Measurements from ENCODE around the gene CSRP1.
"Not testable (repeated sequence)": the region's sequence is repeated elsewhere in the genome, so short reads cannot be mapped to it uniquely, and the experiment has no call there.

CSRP1 gene

DNA sequence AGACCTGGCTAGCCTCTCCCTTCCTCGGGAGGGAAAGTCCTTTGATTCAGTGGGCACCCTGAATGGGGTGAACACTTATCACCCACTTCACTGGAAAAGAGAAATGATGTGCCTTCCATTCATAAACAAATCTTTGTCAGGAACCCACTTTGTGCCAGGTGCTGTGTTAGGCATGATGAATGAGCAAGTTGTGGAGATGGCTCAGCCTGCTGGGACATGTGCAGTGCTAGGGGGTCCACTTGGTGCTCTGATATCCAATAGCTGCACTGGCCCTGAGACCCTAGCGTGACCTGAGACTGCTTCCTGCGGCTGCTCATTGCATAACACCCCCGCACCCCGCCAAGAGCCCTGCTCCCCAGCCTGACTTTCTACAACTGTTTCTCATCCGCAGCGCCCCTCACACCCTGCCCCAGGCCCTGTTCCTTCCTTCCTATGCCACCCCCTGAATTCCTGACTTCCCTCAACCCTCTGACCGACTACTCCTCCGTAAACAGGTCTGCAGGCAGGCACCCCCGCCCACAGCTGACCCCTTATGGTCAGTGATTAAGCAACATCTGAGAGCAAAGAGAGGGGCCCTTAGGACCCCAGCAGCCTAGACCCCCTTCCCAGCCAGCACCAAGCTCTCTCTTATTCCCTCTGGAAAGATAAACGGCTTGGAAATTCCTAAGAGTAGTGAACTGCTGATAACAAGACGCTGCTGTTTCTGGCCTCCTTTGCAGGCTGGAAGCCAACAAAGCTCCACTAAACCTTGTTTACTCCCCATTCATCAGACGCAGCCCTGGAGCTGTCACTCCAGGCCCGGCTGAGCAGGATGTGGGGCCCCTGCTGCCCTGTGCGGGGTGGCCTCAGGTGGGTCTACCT is 12.9 kb downstream of the CSRP1 start:
- no peak for DNase-seq

DNA sequence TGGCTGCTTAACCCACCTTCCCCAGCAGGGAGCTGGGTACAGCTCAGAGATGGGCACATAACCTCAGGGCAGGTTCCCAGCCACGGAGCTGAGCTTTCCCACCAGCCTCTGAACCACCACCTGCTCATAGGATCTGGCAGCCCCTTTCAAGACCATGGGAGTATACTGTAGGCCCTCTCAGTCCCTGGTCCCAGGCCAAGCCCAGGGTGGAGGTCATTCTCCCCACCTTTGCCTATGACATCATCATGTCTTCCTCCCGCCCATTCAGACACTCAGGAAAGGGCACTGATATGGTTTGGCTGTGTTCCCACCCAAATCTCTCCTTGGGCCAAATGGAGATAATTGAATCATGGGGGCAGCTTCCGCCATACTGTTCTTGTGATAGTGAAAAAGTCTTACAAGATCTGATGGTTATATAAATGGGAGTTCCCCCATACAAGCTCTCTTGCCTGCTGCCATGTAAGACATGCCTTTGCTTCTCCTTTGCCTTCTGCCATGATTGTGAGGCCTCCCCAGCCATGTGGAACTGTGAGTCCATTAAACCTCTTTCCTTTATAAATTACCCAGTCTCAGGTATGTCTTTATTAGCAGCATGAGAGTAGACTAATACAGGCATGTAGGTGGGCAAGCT is 13.8 kb downstream of the CSRP1 start:
- DNase-seq: not testable (repeated sequence)

DNA sequence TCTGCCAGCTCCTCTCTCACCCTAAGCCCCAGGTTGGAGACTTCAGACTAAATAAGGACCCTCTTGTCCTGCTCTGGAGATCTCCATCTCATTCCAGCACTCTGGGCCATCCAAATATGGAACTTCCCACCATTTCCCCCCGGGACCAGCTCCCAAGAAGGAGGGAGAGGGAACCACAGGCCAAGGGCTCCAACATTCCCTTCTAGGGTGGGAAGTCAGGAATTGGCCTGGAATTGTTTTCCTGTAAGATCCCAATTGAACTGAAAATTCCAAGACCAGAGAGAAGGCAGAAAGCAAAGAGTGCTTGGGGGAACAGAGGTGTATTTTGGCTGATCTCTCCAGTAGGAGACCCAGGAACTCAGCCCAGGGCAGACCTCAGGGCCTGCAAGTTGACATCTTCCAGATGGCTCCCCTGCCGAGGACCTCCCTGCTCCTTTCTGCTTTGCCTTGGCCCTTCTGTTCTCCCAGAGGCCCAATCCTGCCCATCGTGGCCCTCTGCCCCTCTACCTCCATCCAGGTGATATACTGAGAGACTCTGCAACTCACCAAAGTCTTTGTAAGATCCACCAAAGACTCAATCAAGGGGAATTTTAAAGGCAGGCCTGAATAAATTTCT is 14.9 kb downstream of the CSRP1 start:
- DNase-seq: no peak

DNA sequence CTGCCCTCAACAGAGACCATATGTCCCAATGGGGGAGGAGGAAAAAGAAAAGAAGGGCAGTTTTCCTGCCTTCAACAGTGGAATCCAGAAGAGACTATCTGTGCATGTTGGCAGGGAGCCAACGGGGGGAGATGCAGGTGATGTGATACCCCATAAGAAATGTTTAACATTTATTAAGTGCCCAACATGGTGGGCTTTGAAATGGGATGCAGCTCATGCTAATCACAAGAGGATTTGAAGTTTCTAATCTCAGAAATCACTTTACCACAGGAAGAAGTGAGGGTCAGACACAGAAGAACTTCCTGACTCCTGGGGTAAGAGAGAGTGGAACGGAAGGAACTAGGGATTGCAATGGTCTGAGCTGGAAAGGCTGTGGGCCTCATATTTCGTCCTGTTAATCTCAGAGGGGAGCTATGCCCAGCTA is 16.2 kb downstream of the CSRP1 start:
- no peak for DNase-seq

DNA sequence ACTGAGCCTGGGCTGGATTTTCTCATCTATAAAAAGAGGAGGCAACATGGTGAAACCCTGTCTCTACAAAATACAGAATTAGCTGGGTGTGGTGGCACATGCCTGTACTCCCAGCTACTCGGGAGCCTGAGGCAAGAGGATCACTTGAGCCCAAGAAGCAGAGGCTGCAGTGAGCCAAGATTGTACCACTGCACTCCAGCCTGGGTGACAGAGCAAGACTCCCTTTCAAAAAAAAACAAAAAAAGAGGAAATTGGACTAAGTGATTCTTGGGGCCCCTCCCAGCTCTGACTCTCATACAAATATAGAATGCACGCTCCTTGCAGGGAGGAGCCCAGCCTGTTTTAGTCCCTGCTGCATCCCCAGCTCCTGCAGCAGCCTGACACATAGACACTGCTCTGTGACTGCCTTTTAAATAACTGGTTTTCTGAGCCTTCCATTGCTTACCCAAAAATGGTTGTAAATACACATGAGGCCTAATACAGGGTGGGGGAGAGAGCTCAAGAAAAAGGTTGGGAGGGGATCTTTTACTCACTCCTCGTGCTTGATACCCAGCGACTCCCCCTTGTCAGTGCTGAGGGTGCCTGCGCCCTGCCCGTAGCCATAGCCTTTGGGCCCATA is 17.2 kb downstream of the CSRP1 start:
- DNase-seq: no peak

DNA sequence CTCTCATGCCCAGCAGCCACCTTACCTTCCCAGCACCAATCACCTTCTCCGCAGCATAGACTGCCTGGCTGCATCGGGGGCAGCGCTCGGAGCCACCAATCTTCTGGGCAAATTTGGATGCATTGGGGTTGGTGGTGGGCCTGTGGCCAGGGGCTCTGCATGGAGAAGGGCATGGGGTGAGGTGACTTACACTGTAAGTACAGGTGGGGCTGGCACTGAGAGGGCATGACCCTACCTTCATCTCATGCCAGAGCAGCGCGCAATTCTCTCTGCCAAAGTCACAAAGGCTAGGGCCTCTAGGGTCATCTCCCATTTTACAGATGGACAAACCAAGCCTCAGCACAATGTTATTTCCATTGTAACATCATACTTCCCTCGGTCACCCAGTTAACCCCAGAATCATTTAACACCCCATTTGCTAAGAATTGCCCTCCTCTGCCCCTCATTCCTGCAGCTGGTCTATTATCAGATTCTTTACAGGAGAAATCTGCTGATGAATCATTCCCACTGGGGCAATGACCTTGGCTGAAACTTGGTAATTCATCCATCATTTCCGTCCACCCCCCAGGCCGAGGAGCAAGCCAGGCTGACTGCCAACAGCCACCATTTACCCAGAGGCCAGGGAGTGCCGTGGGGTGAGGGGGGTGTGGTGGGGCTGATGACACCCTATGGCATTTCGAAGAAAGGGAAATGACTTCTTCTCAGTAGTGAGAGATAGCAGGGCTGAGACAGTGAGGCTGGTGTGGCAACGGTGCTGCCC is 17.9 kb downstream of the CSRP1 start:
- no peak for DNase-seq

DNA sequence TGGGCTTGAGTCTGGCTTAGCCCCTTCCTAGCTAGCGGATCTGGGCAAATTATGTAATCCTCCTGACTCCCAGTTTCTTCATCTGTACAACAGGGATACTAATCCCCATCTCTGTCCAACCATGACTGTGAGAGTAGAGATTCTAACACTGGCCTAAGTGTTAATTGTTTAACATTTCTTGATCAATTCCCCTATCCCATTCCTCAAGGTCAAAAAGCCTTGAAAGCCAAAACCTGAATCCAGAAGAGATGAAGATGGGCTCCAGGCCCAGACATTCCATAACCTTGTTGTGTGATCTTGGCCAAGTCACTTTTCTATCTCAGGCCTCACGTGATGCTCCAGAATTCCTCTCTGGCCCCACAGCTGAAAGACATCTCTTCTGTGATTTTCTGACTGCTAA is 19.2 kb downstream of the CSRP1 start:
- DNase-seq: no peak

DNA sequence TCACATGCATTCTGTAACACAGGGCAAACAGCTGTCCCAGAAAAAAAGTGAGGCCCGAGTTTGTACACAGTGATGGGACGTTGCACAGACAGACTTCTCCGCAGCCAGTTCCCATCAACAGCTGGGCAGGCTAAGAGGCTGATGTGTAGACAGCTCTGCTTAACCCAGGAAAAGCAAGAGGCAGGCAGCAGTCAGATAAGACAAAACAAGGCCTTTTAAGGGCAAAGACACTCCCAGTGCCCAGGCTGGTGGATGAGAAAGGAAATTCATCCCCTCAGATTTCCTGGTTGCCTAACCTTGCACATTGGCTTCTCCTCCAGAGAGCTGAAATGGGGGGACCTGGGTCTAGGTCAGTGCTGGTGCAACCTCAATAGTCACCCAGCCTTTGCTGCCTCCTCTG is 20.7 kb downstream of the CSRP1 start:
- no peak for DNase-seq

DNA sequence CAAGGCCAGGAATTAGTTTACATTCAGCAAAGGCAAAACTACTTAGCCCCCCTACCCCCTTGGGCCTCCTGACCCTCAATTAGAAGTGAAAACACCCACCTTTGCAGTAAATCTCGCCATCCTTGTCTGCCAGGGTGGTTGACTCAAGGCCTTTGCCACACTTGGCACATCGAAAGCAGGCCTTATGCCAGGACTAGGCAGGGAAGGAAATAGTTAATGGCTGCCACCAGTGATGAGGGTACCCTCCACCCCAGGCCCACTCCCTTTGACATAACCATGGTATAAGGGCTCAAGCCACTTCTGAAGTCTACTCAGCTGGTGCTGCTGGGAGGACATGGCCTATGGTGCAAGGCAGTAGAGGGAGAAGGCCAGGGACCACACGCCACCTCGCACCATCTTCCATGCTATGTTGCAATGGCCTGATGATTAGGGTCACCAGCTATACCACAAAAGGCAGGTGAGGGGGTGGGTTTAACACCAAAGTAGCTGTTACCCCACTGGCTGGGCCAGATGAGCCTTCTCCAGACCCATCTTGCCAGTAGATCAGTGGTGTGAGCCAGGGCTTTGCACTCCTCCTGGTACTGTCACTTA is 21.6 kb downstream of the CSRP1 start:
- DNase-seq: no peak

DNA sequence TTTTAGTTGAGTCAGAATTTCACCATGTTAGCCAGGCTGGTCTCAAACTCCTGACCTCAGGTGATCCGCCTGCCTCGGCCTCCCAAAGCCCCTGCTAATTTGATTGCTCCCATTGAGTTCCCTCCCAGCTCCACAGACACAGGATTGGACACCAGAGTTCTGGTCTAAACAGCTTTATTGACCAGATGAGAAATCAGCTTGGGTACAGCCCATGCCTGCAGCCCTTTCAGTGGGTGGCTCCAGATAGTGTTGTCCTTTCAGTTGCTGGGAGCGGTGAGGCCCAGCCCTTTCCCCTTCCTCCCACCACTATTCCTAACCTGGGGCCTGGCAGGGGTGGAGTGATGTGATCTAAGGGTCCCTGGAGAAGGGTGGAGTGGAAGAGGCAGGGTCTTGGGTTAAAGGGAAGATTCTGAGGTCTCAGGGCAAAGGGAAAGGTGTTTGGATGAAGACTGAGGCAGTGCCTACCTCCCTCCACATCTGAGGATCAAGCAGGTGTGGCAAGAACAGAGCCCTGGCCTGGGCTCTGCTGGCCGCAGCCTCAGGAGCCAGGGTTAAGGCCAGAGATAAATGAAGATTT is 23.5 kb downstream of the CSRP1 start:
- no peak for DNase-seq

DNA sequence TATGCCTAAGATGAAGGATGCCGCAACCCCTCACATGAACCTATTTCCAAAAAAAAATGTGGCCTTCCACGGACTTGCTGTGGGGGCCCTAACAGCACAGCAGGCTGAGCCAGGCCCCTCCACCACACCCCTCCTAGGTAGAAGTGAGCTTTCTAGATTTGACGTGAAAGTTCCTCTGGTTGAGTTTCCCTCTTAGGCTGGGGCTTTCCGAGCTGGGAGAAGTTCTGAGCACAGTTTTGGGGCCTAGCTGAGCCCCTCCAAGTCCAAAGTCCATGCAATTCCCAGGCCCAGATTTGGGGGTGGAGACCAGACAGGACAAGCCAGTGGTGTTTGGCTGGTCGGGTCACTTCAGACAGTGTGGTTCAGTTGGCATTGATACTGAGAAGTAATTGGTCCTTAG is 24.2 kb downstream of the CSRP1 start:
- no peak for DNase-seq

DNA sequence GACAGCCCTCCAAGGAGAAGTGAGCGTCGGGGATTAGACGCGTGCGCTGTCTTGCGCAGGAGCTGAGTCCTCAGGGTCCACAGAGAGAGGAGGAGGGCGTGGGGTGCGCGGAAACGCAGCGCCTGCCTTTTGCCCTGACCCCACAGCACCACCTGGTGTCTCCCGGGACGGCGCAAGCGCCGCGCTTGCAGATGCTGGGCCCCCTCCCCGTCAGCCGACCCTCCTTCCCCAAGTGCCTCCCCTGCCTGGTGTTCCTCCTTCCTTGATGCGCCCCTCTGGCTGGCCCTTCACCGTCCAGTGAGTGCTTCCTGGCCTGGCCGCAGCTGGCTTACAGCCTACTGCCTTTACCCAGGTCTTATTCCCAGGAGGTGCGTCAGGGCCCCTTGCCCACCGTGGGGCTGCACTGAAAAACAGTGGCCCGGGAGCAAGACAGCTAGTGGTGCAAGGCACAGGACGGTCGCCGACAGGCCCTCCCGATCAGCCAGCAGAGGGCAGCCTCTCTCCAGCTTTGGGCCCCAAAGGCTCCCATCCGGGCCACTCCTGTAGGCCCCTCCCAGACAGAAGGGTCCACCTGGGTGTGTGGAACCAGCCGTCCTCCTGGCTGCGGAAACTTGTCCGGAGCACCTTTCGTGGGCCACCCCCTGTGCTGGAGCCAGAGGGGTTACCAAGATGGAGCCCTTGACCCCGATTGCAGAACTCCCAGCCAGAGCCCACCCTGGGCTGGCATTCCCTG is 25.0 kb downstream of the CSRP1 start:
- DNase-seq: peak; percentile 79

DNA sequence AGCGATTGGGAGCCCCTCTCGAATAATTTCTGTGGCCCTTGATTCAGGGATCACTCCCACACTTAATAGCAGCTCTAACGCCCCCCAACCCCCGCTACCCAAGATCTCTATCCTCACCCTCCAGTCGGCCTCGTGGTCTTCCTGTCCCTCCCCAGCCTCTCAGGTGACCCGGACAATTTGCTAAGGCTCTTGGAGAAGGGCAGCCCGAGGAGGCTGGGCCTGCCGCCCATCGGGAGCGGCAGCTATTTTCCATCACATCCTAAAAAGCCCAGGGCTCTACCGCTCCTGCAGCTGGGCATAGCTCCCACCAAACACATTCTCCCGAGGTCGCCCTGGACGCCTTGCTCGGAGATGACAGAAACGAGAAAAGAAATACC is 25.9 kb downstream of the CSRP1 start:
- DNase-seq: no peak

DNA sequence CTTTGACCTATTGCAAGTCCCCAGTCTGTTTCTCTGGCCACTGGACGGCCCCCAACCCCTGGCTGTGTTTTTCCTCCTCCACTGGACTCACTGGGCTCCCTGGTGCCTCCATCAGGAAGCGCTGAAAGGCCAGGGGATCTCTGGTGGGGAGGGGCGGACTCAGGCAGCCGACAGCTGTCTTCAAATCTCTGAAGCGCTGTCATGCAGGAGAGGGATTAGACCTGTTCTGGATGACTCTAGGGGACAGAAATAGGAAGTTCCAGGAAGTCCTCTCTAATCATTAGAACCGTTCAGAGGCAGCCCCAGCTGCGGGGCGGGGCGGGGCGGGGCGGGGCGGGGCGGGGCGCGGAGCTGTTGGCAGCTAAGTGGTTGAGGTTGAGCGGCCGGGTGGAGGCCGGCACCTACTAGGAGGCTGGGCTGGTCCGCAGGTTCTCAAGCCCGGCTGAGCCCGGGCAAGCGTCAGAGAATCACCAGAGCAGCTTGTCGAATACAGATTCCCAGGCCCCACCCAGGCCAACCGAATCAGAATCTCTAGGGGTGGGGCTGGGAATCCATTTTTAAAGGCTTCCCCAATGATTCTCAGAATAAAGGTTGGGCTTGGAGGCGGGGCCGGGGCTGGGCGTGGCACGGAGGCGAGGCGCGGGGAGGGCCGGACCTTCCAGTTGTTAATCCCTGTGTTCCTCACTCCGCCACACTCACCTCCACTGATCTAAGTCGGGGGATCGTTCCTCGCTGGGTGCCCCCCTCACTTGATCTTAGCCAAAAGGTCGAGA is 26.5 kb downstream of the CSRP1 start:
- DNase-seq: peak; percentile 64

DNA sequence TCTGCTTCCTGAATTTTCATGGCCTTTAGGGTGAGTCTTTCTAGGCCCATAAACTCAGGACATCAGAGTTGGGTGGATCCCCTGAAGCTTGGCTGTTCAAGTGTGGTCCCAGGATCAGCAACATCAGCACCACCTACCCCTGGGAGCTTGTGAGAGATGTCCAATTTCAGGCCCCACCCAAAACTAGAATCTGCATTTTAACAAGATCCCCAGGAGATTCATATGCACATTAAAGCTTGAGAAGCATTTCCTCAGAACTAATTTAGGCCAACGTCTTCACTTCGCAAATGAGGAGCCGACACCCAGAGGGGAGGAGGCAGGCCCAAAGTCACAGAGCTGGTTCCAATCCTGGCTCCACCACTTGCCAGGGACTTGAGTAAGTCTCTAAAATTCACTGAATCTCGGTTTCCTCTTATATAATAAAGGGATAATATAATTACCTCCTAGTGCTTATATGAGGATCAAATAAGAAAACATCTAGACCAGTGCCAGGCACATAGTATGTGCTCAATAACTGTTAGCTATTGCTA is 27.7 kb downstream of the CSRP1 start:
- DNase-seq: no peak

DNA sequence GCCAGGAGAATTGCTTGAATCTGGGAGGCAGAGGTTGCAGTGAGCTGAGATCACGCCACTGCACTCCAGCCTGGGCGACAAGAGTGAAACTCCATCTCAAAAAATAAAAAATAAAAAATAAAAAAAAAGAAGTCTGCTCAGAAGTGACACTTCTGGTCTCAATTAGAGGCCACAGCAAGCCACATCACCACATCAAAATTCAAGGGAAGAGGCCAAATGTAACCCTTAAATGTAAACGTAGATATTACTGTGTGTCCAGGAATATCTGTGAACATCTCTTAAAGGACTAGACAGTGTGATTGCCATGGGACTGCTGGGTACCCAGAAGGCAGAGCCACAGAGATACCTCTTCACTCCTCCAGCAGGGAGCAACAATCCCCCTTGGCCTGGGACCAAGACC is 28.3 kb downstream of the CSRP1 start:
- DNase-seq: not testable (repeated sequence)

DNA sequence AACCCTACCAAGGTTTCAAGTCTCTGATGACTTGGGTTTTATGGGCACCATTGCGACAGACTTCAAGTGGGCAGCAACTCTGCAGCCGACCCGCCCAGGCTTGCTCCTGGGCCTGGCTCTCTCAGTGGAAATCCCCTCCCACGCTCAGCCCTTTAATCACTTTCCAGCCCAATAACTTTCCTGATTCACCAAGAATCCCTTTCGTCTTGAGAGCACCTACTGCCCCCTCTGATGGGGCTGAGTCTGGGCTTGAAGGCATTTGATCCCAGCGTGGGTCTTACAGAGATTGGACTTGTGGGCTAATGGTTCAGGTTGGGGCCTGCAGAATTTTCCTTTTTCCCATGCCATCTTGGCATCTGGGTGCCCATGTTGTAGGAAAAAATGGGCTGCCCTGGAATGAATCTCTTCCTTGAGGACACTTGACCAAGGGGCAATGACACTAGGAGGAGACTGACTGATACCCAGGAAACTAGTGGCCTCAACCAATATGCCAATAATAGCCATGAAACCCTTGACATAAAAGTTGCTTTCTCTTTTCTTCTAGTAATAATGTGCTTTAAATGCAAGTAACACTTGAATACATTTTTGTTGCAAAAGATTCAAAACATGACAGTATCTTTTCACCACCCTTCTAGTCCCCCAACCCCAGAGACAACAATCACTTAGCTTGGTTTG is 30.1 kb downstream of the CSRP1 start:
- no peak for DNase-seq

DNA sequence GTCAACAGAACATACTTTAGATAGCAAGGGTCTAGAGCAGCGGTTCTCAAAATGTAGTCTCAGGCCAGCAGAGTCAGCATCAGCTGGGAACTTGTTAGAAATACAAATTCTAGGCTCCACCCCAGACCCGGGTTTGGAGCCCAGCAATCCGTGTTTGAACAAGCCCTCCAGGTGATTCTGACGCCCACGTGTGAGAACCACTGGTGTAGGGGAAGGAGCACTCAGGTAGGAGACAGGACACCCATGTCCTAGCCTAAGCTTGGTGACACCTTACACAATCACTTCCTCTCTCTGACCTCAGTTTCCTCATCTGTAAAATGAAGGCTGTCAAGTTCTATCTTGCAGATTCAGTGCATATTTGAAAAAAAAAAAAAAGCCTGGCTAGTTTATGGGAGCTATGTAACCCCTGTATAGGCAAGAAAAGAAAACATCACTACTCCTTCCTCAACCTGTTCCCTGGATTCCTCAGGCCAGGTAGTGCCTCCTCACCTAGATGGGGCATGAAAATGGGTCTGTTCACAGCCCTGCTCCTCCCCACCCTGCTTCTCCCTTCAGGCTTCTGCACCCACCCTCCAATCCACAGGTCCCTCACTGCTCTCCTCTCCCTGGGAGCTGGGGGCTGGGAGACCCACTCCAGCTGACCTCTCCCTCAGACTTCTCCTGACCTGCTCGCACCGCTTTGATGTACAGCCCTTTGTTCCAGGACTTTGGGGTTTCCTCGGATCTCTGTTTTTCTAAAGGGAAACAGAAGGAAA is 30.8 kb downstream of the CSRP1 start:
- DNase-seq: no peak

DNA sequence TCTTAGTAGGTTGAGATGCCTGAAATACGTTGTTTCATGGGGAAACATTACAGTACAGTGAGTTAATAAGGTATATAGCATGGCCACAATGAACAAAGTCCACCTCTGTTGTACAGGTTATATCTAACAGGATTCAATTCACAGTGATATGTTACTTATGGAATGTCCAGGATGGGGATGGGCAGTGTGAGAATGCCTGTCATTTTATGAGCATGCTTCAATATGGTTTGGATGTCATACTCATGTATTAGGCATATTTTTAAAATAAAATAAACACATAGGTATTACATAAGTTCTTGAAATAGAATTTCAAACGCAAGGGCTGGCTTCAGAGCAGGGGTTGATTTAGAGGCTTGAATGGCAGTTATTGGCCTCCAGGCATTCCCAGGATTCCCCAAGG is 31.8 kb downstream of the CSRP1 start:
- no peak for DNase-seq

Data from CD4-positive, alpha-beta T cell treated with Interleukin-4 for 4 hours (primary cell).